ENCODE results near the gene CYSTM1.

DNA sequence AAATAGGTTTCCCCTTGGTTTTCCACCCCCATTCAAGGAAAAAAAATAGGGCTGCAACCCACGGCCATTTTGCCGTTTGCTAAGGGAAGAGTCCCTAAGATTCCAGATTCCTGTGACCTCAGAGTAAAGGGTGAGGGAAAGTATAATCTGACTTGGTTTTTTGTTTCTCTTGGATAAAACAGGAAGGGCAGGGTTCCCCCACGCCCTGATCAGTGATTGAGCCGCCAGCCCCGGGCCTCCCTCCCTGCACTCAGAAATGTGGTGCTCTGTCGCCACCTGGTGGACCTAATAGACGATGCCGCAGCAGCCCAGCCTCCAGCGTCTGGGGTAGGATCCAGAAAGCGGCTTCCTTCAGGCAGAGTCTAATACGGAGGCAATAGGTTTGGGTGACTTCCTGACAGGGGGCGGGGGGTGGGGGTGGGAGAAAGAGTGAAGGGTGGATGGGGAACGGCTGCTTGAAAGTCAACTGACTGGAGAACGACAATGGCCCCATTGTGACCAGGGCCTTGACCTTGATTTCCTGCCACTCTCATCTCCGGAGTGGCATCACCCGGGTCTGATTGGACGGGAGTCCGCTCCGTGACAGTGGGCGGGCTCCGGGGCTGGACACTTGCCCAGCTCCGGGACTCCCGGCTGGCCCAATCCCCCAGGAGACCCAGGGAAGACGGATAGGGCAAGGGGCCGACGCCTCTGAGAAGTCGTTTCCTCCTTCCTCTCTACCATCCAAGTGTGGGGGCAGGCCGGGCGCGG, 17.8 kb upstream of the CYSTM1 start:
- TF ChIP-seq CTCF (IDR thresholded peaks at IDR 0.05) (peak; percentile 81 to 97 (median 95)), POLR2A (IDR thresholded peaks at IDR 0.05) (no peak)

Measured in body of pancreas (tissue), 4 donors.